Measurements from ENCODE around the gene STX8.
"Not testable (repeated sequence)": the region's sequence is repeated elsewhere in the genome, so short reads cannot be mapped to it uniquely, and the experiment has no call there.

The STX8 gene

GRCh38 chr17:9575381-9576101 lies at the start of gene STX8:
Gene STX8, minus strand, starts transcription at chr17:9575820. Its CDS starts 12 bp downstream, at chr17:9575808.
- peak; percentile 67 for DNase-seq (ENCODE audit: low read depth)

DNA sequence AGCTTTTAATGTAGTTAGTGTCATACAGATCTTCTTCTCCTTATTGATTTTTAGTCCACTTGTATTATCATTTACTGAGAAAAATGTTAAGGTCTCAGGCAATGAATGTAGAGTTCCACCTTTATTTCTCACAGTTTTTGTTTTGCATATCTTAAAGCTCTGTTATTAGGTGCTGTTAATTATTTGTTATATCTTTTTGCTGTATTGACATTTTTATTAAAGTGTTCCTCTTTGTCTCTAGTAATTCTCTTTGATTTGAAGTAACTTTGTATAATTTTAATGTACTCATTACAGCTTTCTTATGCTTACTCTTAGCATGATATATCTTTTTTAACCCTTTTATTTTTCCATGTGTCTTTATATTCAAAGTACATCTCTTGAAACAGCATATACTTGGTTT lies 47.3 kb upstream of the STX8 start:
- DNase-seq (ENCODE audit: low read depth): no peak

DNA sequence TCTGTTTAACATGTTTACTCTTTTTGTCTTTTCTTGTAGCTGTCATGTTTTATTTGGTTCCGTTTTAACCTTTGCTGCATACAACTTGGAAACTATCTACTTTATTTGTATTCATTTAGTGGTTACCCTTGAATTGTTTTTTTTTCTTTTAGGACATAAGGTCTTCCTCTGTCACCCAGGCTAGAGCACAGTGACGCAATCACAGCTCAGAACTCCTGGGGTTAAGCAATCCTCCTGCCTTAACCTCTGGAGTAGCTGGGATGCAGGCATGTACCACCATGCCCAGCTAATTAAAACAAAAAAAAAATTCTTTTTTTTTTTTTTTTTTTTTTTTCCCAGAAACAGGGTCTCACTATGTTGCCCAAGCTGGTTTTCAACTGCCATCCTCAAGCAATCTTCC lies 39.9 kb upstream of the STX8 start:
- no peak for DNase-seq (ENCODE audit: low read depth)

DNA sequence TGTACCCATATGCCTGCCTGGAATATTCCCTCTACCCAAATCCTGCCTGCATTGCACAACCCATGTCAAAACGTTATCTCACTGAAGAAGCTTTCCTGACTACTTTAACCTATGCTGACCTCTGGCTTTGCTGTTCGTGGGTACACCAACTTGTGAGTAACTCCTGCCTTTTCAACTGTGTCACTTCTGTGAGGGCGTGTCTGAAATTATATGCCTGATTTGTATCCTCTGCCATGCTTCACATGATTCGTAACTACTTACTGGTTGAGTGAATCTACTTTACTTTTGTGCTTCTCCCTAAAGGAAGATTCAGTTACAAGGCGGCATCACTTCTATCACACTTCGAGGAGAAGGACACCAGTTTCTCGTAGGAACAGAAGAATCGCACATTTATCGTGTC lies 36.4 kb upstream of the STX8 start:
- no peak for DNase-seq (ENCODE audit: low read depth)

- DNase-seq (ENCODE audit: low read depth): no peak
Measured at GRCh38 chr17:9611557-9611956, 35.9 kb upstream of the STX8 start.

GRCh38 chr17:9607058-9607457 lies 31.4 kb upstream of the STX8 start:
- DNase-seq (ENCODE audit: low read depth): not testable (repeated sequence)

- DNase-seq (ENCODE audit: low read depth): no peak
Measured at GRCh38 chr17:9606453-9606852, 30.8 kb upstream of the STX8 start.

- DNase-seq (ENCODE audit: low read depth): not testable (repeated sequence)
Measured at GRCh38 chr17:9604583-9604982, 29.0 kb upstream of the STX8 start.

DNA sequence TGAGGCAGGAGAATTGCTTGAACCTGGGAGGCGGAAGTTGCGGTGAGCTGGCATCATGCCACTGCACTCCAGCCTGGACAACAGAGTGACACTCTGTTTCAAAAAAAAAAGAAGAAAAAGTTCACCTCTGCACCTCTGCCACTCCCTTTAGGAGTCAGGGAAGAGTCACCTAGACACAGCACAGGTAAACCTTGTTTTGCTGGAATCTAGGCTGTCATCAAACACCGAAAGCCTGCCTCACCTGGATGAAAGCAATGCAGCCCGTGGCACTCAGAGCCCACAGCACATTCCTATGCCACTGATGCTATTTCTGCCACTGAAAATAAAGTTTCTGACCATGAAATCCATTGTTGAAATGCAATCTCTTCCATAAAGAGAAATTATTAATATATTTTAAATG lies 23.0 kb upstream of the STX8 start:
- DNase-seq (ENCODE audit: low read depth): no peak

GRCh38 chr17:9597638-9598037 lies 22.0 kb upstream of the STX8 start:
- DNase-seq (ENCODE audit: low read depth): not testable (repeated sequence)

GRCh38 chr17:9594065-9594464 lies 18.4 kb upstream of the STX8 start:
- no peak for DNase-seq (ENCODE audit: low read depth)

DNA sequence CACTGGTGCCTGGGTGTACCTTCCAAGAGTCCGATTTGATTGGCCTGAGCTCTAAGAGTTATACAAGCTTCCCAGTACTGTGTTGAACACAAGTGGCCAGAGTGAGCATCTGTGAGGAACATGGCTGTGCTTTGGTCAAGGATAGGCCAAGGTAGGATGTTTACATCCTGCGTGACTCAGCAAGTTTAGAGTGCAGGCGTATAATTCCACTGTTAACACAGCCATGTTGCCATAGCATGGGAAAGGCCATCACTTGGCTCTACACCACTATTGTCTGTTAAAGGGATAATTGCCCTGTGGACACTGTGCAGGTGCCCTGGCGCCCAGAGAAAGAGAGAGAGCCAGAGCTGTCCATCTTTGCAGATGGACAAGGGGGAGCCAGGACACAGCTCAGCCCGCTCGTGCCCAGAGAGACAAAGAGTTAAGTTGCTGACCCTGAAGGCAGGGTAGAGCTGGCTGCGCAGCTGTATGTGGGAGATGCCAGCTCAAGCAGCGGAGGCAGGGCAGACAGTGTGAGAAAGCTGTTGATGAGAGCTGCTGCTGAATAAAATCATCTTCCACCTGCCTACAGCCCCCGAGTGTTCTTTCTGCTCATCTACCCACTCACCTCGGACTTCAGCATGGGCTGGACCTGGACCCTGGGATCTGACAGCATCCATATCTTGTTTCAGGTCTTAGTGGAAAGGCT lies 12.5 kb upstream of the STX8 start:
- DNase-seq (ENCODE audit: low read depth): no peak

DNA sequence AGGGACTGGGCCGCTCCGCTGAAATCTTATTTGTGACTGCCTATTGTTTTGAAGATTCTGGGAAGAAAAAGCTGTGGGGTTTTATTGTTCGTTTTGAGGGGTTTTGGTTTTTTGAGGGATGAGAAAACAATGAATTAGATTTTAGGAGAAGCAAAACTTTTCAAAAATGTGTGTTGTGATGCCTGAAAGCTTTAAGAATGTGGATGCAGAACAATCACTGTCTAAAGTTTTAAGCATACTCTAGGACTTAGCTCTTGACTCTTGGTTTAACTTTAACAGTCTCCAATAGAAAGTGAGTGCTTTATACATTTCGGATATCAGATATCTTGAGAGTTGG lies 1.7 kb upstream of the STX8 start:
- no peak for DNase-seq (ENCODE audit: low read depth)

GRCh38 chr17:9576521-9577372 lies 1.1 kb upstream of the STX8 start, which contains the start of gene CFAP52:
Gene CFAP52, plus strand, starts transcription at chr17:9576642. Its CDS starts 54 bp downstream, at chr17:9576696.
- DNase-seq (ENCODE audit: low read depth): peak; percentile 61

DNA sequence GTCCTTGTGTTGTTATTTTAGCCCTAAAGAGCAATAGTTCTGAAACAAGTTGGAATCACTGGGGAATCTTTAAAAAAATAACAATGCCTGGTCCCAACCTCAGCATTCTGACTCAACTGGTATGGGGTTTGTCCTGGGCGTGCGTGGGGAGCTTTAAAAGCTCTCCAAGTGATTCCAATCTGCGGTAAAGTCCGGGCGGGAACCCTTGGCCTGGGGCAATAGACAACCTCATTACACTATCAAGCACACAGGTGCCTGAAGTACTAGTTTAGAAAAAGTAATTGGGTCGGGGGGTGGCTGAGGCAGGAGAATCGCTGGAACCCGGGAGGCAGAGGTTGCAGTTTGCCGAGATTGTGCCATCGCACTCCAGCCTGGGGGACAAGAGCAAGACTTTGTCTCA lies 4.4 kb downstream of the STX8 start:
- DNase-seq (ENCODE audit: low read depth): no peak

- no peak for DNase-seq (ENCODE audit: low read depth)
Measured at GRCh38 chr17:9568957-9569588, 6.5 kb downstream of the STX8 start.

DNA sequence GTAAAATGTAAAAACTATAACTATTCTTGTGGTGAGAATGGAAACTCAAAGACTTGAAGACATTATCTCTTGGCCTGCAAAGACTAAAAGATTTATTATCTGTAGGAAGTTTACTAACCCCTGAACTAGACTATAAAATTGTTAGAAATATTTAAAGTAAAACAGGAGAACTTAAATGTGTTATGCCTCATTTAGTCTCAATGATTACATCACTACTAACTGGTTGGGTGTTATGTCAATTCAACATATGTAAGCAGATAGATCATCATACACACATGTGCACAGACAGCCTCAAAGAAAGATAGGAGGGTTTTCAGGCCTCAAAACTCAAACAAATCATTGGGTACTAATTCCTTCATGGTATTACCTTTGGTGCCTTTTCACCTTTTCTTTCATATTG lies 7.6 kb downstream of the STX8 start:
- DNase-seq (ENCODE audit: low read depth): no peak

- not testable (repeated sequence) for DNase-seq (ENCODE audit: low read depth)
Measured at GRCh38 chr17:9566739-9567138, 8.9 kb downstream of the STX8 start.

GRCh38 chr17:9566067-9566466 lies 9.6 kb downstream of the STX8 start:
- no peak for DNase-seq (ENCODE audit: low read depth)

GRCh38 chr17:9564104-9564503 lies 11.5 kb downstream of the STX8 start:
- no peak for DNase-seq (ENCODE audit: low read depth)

GRCh38 chr17:9557857-9558256 lies 17.8 kb downstream of the STX8 start:
- DNase-seq (ENCODE audit: low read depth): no peak

DNA sequence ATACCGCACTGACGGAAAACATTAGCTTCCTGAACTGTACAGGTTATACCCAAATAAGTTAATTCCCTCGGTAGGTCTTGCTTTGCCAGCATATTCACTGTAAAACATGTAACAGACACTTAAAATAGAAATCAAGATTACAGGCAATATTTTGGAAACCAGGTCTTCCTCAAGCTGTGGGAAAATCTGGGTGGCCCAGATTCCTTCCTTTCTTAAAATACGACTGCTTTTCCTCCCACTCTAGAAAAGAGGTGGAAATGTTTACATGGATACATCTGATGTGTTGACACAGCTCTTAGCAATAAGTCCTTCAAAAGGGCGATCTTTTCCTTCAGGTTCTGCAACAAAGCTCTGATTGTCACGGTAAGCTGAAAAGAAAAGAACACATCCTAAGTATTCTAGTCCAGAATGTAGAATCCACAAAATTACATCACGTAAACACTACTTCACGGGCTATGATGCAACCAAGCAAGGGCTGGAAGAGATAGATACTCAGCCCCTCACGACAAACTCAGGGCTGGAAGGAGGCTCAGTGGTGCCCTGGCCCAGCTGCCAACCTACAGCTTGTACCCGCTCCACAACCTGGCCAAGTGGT lies 18.4 kb downstream of the STX8 start:
- no peak for DNase-seq (ENCODE audit: low read depth)
